Measurements from ENCODE around the gene USP48. TPM values are rescaled to one million over a fixed set of nuclear protein-coding genes. Genes with fewer than 3 reads are reported as not detected.

USP48 gene
- total and polyA plus RNA-seq, 2 of the 4 experiments (the other 2 are of a cell fraction): 24.7 to 25.0 TPM

DNA sequence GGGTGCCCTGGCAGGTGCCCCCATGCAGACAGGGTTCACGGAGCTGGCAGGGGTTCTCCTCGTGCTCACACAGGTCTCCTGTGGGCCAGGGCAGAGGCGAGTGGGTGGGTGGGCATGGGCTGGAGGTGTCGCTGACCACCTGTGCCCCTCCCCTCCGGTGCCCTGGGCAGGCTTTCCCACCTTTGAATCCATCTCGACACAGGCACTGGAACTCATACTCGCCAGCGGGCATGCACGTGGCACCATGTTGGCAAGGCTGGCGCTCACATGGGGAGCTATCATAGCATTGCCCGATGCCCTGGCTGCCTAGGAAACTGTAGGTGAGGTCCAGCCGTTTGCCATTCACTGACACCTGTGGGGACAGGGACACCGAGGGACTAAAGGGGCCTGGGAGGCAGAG, 45.1 kb upstream of the USP48 start:
- CTCF ChIA-PET: no interaction called here
- Histone ChIP-seq H4K8ac (ENCODE audit: low read depth in 2 of 2, low read length in 2 of 2) (no peak overlapping the region), H2BK20ac (ENCODE audit: low read depth, low read length) (no peak overlapping the region), H2BK5ac (ENCODE audit: low read depth, low read length, poor library complexity, severe bottlenecking) (no peak overlapping the region), H3K4me1 (ENCODE audit: control insufficient read depth, insufficient read depth, low read length) (no peaks in the 10 kb centered on the region), H3K4me2 (ENCODE audit: low read depth, low read length) (no peak overlapping the region), H2BK120ac (ENCODE audit: low read depth, low read length) (no peak overlapping the region), H3K79me1 (ENCODE audit: low read depth in 1 of 2, low read length in 2 of 2) (no peaks in the 10 kb centered on the region), H2AK9ac (replicated peaks; ENCODE audit: low read depth, low read length, poor library complexity) (no peak overlapping the region), H2BK15ac (ENCODE audit: low read depth, low read length) (no peak overlapping the region), H3K9me3 (ENCODE audit: control insufficient read depth, insufficient read depth, low read length) (no peaks in the 10 kb centered on the region), H3K18ac (ENCODE audit: low read depth, low read length) (no peak overlapping the region), H4K5ac (ENCODE audit: low read depth, low read length) (no peak overlapping the region), H3K27ac (ENCODE audit: insufficient read depth, low read length) (no peak overlapping the region), H4K20me1 (ENCODE audit: insufficient read depth, low read length) (no peaks in the 10 kb centered on the region), H3K14ac (replicated peaks; ENCODE audit: low read depth, low read length) (no peak overlapping the region), H3K27me3 (ENCODE audit: control insufficient read depth, insufficient read depth, low read length) (no peaks in the 10 kb centered on the region), H3K4ac (ENCODE audit: low read depth, low read length) (no peak overlapping the region), H3K9ac (ENCODE audit: low read depth, low read length) (no peak overlapping the region), H3K23ac (ENCODE audit: low read depth, low read length) (no peak overlapping the region), H3K36me3 (ENCODE audit: control insufficient read depth, insufficient read depth, low read length) (peaks cover 77% of the 10 kb centered on the region), H2AFZ (replicated peaks; ENCODE audit: low read length, poor library complexity) (no peak overlapping the region), H3K4me3 (ENCODE audit: insufficient read depth, low read depth, low read length) (no peak overlapping the region), H3K9me1 (ENCODE audit: insufficient read depth, low read length) (no peaks in the 10 kb centered on the region), H2AK5ac (ENCODE audit: low read depth, low read length) (no peak overlapping the region), H3K56ac (ENCODE audit: extremely low read depth, insufficient read depth, low read length) (no peak overlapping the region), H4K91ac (ENCODE audit: insufficient read depth, low read depth, low read length) (no peak overlapping the region)
- in situ Hi-C loops (cut with MboI; ENCODE audit: low sequenced_read_pairs) (no loop called here), intact Hi-C loops (cut with micrococcal nuclease) (no loop called here), dilution Hi-C loops (cut with HindIII; ENCODE audit: low sequenced_read_pairs, unreplicated experiment) (no loop called here)
- TF ChIP-seq NFE2L2 (IDR thresholded peaks at IDR 0.05; ENCODE audit: low read depth, low read length): no peak
- TF ChIP-seq BHLHE40 (IDR thresholded peaks at IDR 0.05; ENCODE audit: low read depth, low read length): no peak
- no peak for TF ChIP-seq RFX5 (IDR thresholded peaks at IDR 0.05; ENCODE audit: low read depth, low read length)
- TF ChIP-seq MAFK (IDR thresholded peaks at IDR 0.05; ENCODE audit: low read depth, low read length): no peak
- TF ChIP-seq, protein P1, sequence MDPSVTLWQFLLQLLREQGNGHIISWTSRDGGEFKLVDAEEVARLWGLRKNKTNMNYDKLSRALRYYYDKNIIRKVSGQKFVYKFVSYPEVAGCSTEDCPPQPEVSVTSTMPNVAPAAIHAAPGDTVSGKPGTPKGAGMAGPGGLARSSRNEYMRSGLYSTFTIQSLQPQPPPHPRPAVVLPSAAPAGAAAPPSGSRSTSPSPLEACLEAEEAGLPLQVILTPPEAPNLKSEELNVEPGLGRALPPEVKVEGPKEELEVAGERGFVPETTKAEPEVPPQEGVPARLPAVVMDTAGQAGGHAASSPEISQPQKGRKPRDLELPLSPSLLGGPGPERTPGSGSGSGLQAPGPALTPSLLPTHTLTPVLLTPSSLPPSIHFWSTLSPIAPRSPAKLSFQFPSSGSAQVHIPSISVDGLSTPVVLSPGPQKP (IDR thresholded peaks at IDR 0.05; ENCODE audit: borderline replicate concordance, low read depth, low read length): no peak
- TF ChIP-seq, protein P2, sequence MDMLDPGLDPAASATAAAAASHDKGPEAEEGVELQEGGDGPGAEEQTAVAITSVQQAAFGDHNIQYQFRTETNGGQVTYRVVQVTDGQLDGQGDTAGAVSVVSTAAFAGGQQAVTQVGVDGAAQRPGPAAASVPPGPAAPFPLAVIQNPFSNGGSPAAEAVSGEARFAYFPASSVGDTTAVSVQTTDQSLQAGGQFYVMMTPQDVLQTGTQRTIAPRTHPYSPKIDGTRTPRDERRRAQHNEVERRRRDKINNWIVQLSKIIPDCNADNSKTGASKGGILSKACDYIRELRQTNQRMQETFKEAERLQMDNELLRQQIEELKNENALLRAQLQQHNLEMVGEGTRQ (IDR thresholded peaks at IDR 0.05; ENCODE audit: low read depth, low read length): no peak
- no peak for TF ChIP-seq CHD1 (IDR thresholded peaks at IDR 0.05; ENCODE audit: low read depth, low read length)
- no peak for TF ChIP-seq POLR2A (IDR thresholded peaks at IDR 0.05; ENCODE audit: low read depth, low read length)
- TF ChIP-seq FOS (IDR thresholded peaks at IDR 0.05; ENCODE audit: low read depth, low read length): no peak
- no peak for TF ChIP-seq MAZ (IDR thresholded peaks at IDR 0.05; ENCODE audit: borderline replicate concordance, low read depth, low read length)
- no peak for TF ChIP-seq MXI1 (IDR thresholded peaks at IDR 0.05; ENCODE audit: borderline replicate concordance, low read depth, low read length)
- TF ChIP-seq RAD21 (IDR thresholded peaks at IDR 0.05; ENCODE audit: low read length): no peak
- TF ChIP-seq, protein P3, sequence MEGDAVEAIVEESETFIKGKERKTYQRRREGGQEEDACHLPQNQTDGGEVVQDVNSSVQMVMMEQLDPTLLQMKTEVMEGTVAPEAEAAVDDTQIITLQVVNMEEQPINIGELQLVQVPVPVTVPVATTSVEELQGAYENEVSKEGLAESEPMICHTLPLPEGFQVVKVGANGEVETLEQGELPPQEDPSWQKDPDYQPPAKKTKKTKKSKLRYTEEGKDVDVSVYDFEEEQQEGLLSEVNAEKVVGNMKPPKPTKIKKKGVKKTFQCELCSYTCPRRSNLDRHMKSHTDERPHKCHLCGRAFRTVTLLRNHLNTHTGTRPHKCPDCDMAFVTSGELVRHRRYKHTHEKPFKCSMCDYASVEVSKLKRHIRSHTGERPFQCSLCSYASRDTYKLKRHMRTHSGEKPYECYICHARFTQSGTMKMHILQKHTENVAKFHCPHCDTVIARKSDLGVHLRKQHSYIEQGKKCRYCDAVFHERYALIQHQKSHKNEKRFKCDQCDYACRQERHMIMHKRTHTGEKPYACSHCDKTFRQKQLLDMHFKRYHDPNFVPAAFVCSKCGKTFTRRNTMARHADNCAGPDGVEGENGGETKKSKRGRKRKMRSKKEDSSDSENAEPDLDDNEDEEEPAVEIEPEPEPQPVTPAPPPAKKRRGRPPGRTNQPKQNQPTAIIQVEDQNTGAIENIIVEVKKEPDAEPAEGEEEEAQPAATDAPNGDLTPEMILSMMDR (conservative IDR thresholded peaks at IDR 0.05; ENCODE audit: low read depth, low read length): no peak
- TF ChIP-seq RCOR1 (IDR thresholded peaks at IDR 0.05; ENCODE audit: insufficient replicate concordance, low read length): no peak
- TF ChIP-seq CEBPB (IDR thresholded peaks at IDR 0.05; ENCODE audit: low read depth, low read length): no peak
- TF ChIP-seq SMC3 (IDR thresholded peaks at IDR 0.05; ENCODE audit: low read depth, low read length): no peak
- WGBS, 2 experiments (ENCODE audit: extremely low coverage in 2 of 2, insufficient read length in 1 of 2): 95% methylated on average over 11 of the region's 13 CpGs; no CpG with 5 or more reads in 1 of the 2 experiments
- no TSS peak for BruUV-seq (replicated peaks)
- DNase-seq (no peak), ATAC-seq (ENCODE audit: low read depth) (no peak)
- POLR2A ChIA-PET (ENCODE audit: unreplicated experiment): no interaction called here

Measured in IMR-90 (cell line).